Gastroesophageal sphincter (tissue), 4 donors: ENCODE results near the gene KITLG. TPM values are rescaled to one million over a fixed set of nuclear protein-coding genes. Genes with fewer than 3 reads are reported as not detected.

Experiments
- ATAC-seq: fragments of 150-250 bp; one replicate; pipeline ENCODE4 v1.9.1; 2016; ENCODE audit warnings: mild to moderate bottlenecking, moderate library complexity
- H3K27ac ChIP-seq, 4 donors: fragments of 200-600 bp; sonication (generic) in 3 of 4; 1 replicate in 3 of 4; 2 replicates in 1 of 4; pipeline ENCODE4 v1.5.1; 2016 to 2019
- H3K27me3 ChIP-seq: fragments of 200-600 bp; sonication (generic); one replicate; pipeline ENCODE4 v1.5.1; 2019
- H3K36me3 ChIP-seq, 2 donors: fragments of 200-600 bp; sonication (generic); one replicate each; pipeline ENCODE4 v1.5.1; 2019; ENCODE audit warnings: control low read depth in 1 of 2
- H3K4me1 ChIP-seq, 3 donors: fragments of 200-600 bp; sonication (generic); 1 replicate in 2 of 3; 2 replicates in 1 of 3; pipeline ENCODE4 v1.5.1; 2016 to 2019; ENCODE audit warnings: control low read depth in 2 of 3
- H3K4me3 ChIP-seq, 2 donors: fragments of 200-600 bp; sonication (generic); one replicate each; pipeline ENCODE4 v1.5.1; 2019; ENCODE audit warnings: mild to moderate bottlenecking in 1 of 2, moderate library complexity in 1 of 2
- H3K9me3 ChIP-seq, 3 donors: fragments of 200-600 bp; sonication (generic); one replicate each; pipeline ENCODE4 v1.5.1; 2017 to 2019; ENCODE audit warnings: control low read depth in 2 of 3
- CTCF ChIP-seq, 4 experiments: fragments of 200-600 bp in 2 of 4; fragments of 450-650 bp in 2 of 4; sonication (generic) in 1 of 4; IDR thresholded peaks; one replicate each; pipeline ENCODE4 v1.5.1; 2017 to 2019; ENCODE audit warnings: antibody characterized with exemption in 4 of 4, mild to moderate bottlenecking in 2 of 4, moderate library complexity in 2 of 4
- EP300 ChIP-seq: sonication (generic); formaldehyde crosslinking; IDR thresholded peaks from one replicate; pipeline ENCODE4 v1.6.1; 2017; ENCODE audit warnings: antibody characterized with exemption, mild to moderate bottlenecking
- POLR2A ChIP-seq, 2 donors: fragments of 450-650 bp; IDR thresholded peaks; one replicate each; pipeline ENCODE4 v1.6.1; 2017; ENCODE audit warnings: antibody characterized with exemption in 2 of 2, mild to moderate bottlenecking in 2 of 2, moderate library complexity in 1 of 2
- POLR2AphosphoS5 ChIP-seq: sonication (generic); formaldehyde crosslinking; IDR thresholded peaks from one replicate; pipeline ENCODE4 v1.6.1; 2017; ENCODE audit warnings: antibody characterized with exemption
- WGBS, 2 donors: methylation state at CpG; one replicate each; pipeline ENCODE4 v1.1.5; 2018; ENCODE audit warnings: low coverage in 1 of 2; 5-methylcytosine and 5-hydroxymethylcytosine counted together
- total RNA-seq, 4 donors: library from RNA; depleted of rRNA; stranded (reverse); fragments of >200 nt; gene quantifications; one replicate each; pipeline ENCODE4 v1.1.0, GENCODE V29; 2016

The KITLG gene
- total RNA-seq, 4 donors from 2014 or later, result 48.5 to 239 (median 112) TPM

GRCh38 chr12:88490425-88490824, 89.8 kb downstream of the KITLG start:
- Histone ChIP-seq H3K27me3 (no peaks in the 10 kb centered on the region), H3K9me3 (no peaks in the 10 kb centered on the region), H3K4me1 (peaks cover 0 to 22% (median 3%) of the 10 kb centered on the region in 3 donors), H3K4me3 (no peak overlapping the region), H3K27ac (no peak overlapping the region), H3K36me3 (no peaks in the 10 kb centered on the region)
- TF ChIP-seq POLR2AphosphoS5, result no peak
- no peak for TF ChIP-seq EP300
- TF ChIP-seq CTCF (IDR thresholded peaks at IDR 0.05), result no peak
- WGBS, 2 donors, result 91 to 92% methylated on average over 2 of the region's 2 CpGs
- ATAC-seq, result no peak

GRCh38 chr12:88472775-88473174, 107.5 kb downstream of the KITLG start:
- no peak for TF ChIP-seq POLR2A (IDR thresholded peaks at IDR 0.05)
- TF ChIP-seq POLR2AphosphoS5, result peak; percentile 36
- no peak for ATAC-seq
- peak overlapping the region in 3 of 4 donors; percentile 46 to 65 (median 52) for H3K27ac ChIP-seq
- H3K27me3 ChIP-seq, result no peaks in the 10 kb centered on the region
- no peak overlapping the region for H3K4me3 ChIP-seq
- H3K36me3 ChIP-seq, result no peaks in the 10 kb centered on the region
- peaks cover 0 to 11% (median 0%) of the 10 kb centered on the region in 3 donors for H3K9me3 ChIP-seq
- peaks cover 9 to 38% (median 13%) of the 10 kb centered on the region in 3 donors for H3K4me1 ChIP-seq
- WGBS, 2 donors, result 66% methylated on average over 3 of the region's 3 CpGs

- H3K36me3 ChIP-seq, result no peaks in the 10 kb centered on the region
- H3K4me3 ChIP-seq, result no peak overlapping the region
- H3K27ac ChIP-seq, result peak overlapping the region; percentile 27 to 65 (median 49)
- 92 to 93% methylated on average over 2 of the region's 2 CpGs for whole genome bisulfite sequencing, 2 donors
- peaks cover 9 to 38% (median 13%) of the 10 kb centered on the region in 3 donors for H3K4me1 ChIP-seq
- no peak for TF ChIP-seq CTCF (IDR thresholded peaks at IDR 0.05)
- peaks cover 0 to 6% (median 0%) of the 10 kb centered on the region in 3 donors for H3K9me3 ChIP-seq
- no peaks in the 10 kb centered on the region for H3K27me3 ChIP-seq
- ATAC-seq, result no peak
Measured at GRCh38 chr12:88472248-88472647, 108.0 kb downstream of the KITLG start.

- 18 to 35% methylated on average over 4 of the region's 4 CpGs for WGBS, 2 donors
- peak; percentile 70 for ATAC-seq
- H3K27ac ChIP-seq, result peak overlapping the region; percentile 27 to 65 (median 50)
Measured at GRCh38 chr12:88471331-88472045, 108.8 kb downstream of the KITLG start.

GRCh38 chr12:88469154-88469553, 111.1 kb downstream of the KITLG start:
- Histone ChIP-seq H3K4me1 (peaks cover 9 to 38% (median 13%) of the 10 kb centered on the region in 3 donors), H3K27me3 (no peaks in the 10 kb centered on the region), H3K27ac (no peak overlapping the region), H3K4me3 (no peak overlapping the region), H3K36me3 (no peaks in the 10 kb centered on the region), H3K9me3 (no peaks in the 10 kb centered on the region)
- WGBS, 2 donors, result 18% methylated on average over 1 of the region's 1 CpG
- ATAC-seq, result no peak
- TF ChIP-seq POLR2A (IDR thresholded peaks at IDR 0.05) (no peak), CTCF (IDR thresholded peaks at IDR 0.05) (no peak), EP300 (no peak), POLR2AphosphoS5 (no peak)

More at GRCh38 chr12:88471331-88472045, 108.8 kb downstream of the KITLG start:
- TF ChIP-seq CTCF (IDR thresholded peaks at IDR 0.05), result no peak
- TF ChIP-seq POLR2A (IDR thresholded peaks at IDR 0.05), result no peak
- TF ChIP-seq EP300, result no peak
- TF ChIP-seq POLR2AphosphoS5, result peak; percentile 94
- Histone ChIP-seq H3K4me3 (no peak overlapping the region), H3K9me3 (no peaks in the 10 kb centered on the region), H3K4me1 (peaks cover 9 to 38% (median 13%) of the 10 kb centered on the region in 3 donors), H3K36me3 (no peaks in the 10 kb centered on the region), H3K27me3 (no peaks in the 10 kb centered on the region)
